EH (cell line): ENCODE measurements around the gene GSPT1.
"Not testable (repeated sequence)": the region's sequence is repeated elsewhere in the genome, so short reads cannot be mapped to it uniquely, and the experiment has no call there.

Experiments used
- DNase-seq: peaks from one replicate; pipeline ENCODE4 v3.0.0-alpha.2; 2015; ENCODE audit warnings: low read depth

The GSPT1 gene

GRCh38 chr16:11857161-11857560, 58.6 kb downstream of the GSPT1 start:
- peak; percentile 48 for DNase-seq

DNA sequence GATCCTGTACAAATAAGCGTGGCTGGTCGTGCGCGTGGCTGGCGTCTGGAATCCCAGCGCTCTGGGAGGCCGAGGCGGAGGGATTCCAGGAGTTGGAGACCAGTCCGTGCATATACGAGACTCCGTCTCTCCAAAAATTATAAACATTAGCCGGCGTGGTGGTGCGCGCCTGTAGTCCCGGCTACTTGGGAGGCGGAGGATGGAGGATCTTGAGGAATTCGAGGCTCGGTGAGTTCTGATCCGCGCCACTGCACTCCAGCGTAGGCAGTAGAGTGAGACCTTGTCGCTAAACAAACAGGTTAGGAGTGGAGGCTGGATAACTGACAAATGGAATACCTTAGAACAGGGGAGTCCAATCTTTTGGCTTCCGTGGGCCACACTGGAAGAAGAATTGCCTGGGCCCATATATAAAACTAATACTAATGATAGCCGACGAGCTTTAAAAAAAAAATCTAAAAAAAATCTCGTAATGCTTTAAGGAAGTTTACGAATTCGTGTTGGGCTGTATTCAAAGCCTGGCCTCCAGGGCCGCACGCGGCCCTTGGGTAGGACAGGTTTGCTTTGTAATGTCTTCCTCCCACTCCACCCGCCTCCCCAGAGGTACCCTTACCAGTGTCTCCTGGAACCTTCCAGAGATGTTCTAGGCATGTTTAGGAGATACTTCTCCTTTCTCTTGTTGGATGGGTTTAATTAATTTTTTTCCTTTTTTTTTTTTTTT, 63.5 kb downstream of the GSPT1 start:
- DNase-seq, result no peak

GRCh38 chr16:11851294-11852091, 64.3 kb downstream of the GSPT1 start, which contains the start of gene RSL1D1:
Gene RSL1D1, minus strand, starts transcription at chr16:11851542. Its CDS starts 30 bp downstream, at chr16:11851512.
- peak; percentile 93 for DNase-seq

- peak; percentile 59 for DNase-seq
Observed at GRCh38 chr16:11848842-11849241, 66.9 kb downstream of the GSPT1 start.

GRCh38 chr16:11844499-11844898, 71.3 kb downstream of the GSPT1 start:
- DNase-seq, result no peak

DNA sequence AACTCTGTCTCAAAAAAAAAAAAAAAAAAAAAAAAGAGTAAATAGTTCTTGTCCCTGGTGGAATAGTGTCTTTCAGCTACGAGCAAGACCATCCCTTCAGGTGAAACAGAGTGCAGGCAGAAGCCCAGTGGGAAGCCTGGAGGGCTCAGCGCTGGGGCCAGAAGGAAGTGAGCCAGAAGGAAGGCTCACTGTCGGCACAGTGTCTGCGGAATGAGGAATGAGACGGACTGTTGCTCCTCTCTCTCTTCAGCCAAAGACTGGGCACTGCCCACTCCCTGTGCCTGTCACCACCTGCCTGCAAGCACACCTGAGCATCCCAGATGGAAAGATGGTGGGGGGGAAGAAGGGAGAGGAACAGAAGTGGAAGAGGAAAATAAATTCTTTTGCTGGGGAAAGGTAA, 71.9 kb downstream of the GSPT1 start:
- no peak for DNase-seq

DNA sequence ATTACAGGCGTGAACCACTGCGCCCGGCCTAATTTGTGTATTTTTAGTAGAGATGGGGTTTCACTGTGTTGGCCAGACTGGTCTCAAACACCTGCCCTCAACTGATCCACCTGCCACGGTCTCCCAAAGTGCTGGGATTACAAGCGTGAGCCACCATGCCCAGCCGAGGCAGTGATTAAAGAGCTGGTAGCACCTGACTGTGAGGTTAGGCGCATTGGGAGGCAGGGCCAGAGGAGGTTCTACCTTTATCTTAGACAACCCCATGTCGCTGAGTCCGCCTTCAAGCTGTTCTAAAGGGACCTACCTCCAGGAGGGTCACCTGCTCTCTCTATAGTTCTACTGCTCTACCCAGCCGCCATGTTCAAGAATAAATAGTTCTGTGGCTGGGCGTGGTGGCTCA, 72.5 kb downstream of the GSPT1 start:
- no peak for DNase-seq

GRCh38 chr16:11841026-11841425, 74.7 kb downstream of the GSPT1 start:
- DNase-seq, result no peak

GRCh38 chr16:11836650-11837244, 79.0 kb downstream of the GSPT1 start:
- DNase-seq, result peak; percentile 90

DNA sequence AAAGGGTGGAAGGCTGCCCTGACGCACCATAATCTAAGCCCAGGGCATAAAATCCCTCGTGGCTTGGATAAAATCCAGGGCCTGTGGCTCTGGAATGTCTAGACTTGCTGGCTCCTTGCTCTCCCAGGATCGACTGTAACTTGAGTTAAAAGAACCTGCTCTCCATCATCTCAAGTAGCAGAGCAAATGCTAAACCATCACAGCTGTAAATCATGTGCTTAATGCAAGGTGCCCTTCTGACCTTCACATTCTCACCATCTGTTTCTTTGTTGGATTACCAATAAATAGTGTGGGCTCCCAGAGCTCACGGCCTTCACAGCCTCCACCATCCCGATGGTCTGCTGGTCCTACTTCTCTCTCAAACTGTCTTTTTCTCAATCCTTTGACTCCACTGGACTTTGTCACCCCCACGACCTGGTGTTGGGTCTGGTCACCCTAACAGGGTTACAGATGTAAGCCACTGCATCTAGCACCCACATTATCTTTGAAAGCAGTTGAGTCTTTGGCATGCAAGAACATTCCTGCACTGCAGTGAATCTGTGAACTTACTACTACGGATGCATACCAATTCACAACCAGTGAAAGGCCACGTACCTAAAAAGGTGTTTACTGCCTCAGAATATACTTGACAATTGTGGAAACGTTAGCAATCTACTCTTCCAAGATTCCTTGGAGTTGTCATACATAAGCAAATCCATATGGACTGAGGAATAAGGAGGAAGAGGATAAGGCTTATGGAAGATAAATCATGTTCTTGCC, 79.7 kb downstream of the GSPT1 start:
- peak; percentile 84 for DNase-seq

DNA sequence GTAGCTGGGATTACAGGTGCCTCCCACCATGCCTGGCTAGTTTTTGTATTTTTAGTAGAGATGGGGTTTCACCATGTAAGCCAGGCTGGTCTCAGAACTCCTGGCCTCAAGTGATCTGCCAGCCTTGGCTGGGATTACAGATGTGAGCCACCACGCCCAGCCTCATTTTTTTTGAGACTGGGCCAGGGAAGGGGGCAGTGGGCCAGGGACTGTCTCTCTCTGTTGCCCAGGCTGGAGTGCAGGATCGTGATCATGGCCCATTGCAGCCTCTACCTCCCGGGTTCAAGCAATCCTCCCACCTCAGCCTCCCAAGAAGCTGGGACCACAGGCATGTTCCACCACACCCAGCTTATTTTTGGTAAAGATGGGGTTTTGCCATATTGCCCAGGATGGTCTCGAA, 80.4 kb downstream of the GSPT1 start:
- no peak for DNase-seq

GRCh38 chr16:11833951-11834695, 81.6 kb downstream of the GSPT1 start:
- DNase-seq, result peak; percentile 42

DNA sequence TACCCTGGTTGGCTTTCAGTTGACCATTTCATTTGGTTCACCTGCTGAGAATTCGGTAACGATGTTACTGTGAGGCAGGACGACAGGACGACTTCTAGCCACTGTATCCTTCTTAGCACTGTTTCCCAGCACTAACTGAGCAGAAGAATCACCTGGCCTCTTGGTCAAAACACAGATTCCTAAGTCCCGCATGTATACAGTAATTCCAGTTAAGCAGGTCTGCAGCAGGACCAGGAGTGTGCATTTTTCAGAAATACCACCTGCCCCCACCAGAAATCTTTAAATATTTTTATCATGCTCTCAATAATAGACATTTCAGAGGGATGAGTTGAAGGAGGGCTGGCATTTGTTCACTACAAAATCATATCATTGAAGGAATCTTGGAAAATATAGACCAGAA, 87.1 kb downstream of the GSPT1 start:
- DNase-seq, result no peak

- not testable (repeated sequence) for DNase-seq
Observed at GRCh38 chr16:11825520-11826165, 90.1 kb downstream of the GSPT1 start.

- DNase-seq, result peak; percentile 63
Observed at GRCh38 chr16:11824362-11824761, 91.4 kb downstream of the GSPT1 start.

DNA sequence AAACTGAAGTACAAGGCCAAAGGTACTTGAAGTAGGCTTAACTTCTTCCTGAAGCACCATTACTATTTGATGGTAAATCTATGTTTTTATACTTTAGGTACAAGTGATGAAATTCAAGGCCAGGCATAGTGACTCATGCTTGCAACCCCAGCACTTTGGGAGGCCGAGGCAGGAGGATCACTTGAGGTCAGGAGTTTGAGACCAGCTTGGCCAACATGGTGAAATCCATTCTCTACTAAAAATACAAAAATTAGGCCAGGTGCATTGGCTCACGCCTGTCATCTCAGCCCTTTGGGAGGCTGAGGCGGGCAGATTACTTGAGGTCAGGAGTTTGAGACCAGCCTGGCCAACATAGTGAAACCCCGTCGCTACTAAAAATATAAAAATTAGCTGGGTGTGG, 92.1 kb downstream of the GSPT1 start:
- not testable (repeated sequence) for DNase-seq

- no peak for DNase-seq
Observed at GRCh38 chr16:11819798-11820197, 96.0 kb downstream of the GSPT1 start.

DNA sequence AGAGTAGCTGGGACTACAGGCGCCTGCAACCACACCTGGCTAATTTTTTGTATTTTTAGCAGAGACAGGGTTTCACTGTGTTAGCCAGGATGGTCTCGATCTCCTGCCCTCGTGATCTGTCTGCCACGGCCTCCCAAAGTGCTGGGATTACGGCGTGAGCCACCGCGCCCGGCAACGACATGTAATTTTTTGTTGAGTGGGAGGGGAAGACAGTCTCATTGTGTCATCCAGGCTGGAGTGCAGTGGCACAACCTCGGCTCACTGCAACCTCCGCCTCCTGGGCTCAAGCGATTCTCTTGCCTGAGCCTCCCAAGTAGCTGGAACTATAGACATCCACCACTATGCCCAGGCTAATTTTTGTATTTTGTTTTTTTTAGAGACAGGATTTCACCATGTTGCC, 96.8 kb downstream of the GSPT1 start:
- DNase-seq, result not testable (repeated sequence)
